WTC11 (cell line): ENCODE results near the gene LDLRAD3. TPM values are rescaled to one million over a fixed set of nuclear protein-coding genes. Genes with fewer than 3 reads are reported as not detected.

Experiments
- ATAC-seq: fragments of 200-7000 bp; cut with Tn5 transposase; 2 replicates; pipeline ENCODE4 v1.10.0; 2021; ENCODE audit warnings: mild to moderate bottlenecking, moderate library complexity
- CTCF ChIA-PET: fragments of 300-600 bp; sonication (Branson Sonifier 250); formaldehyde crosslinking; loops from one replicate; lab custom pipeline; 2021; ENCODE audit warnings: antibody characterized with exemption; lab: Charles Lee
- POLR2A ChIA-PET: fragments of 350-600 bp; sonication (Branson Sonifier 250); formaldehyde crosslinking; loops from one replicate; lab custom pipeline; 2021; ENCODE audit warnings: antibody characterized with exemption; lab: Charles Lee
- DNase-seq: peaks from one replicate; pipeline ENCODE4 v3.0.0; 2021; ENCODE audit warnings: low spot score
- H3K27ac Mint-ChIP-seq: 2 replicates; pipeline ENCODE4 v1.8.0; 2021; ENCODE audit warnings: mixed read lengths
- H3K27me3 Mint-ChIP-seq: 2 replicates; pipeline ENCODE4 v1.8.0; 2021; ENCODE audit warnings: low read depth, mild to moderate bottlenecking, moderate library complexity, mixed read lengths
- H3K36me3 Mint-ChIP-seq: 2 replicates; pipeline ENCODE4 v1.8.0; 2021; ENCODE audit warnings: mixed read lengths
- H3K4me1 Mint-ChIP-seq: 2 replicates; pipeline ENCODE4 v1.8.0; 2022; ENCODE audit warnings: mixed read lengths
- H3K4me3 Mint-ChIP-seq: 2 replicates; pipeline ENCODE4 v1.8.0; 2021; ENCODE audit warnings: mild to moderate bottlenecking, moderate library complexity, mixed read lengths
- H3K9me3 Mint-ChIP-seq: 2 replicates; pipeline ENCODE4 v1.8.0; 2021; ENCODE audit warnings: mixed read lengths
- FOXJ3 ChIP-seq: sonication (generic); formaldehyde crosslinking; IDR thresholded peaks from 2 replicates; pipeline ENCODE4 v1.9.0; 2021; ENCODE audit warnings: missing genetic modification reagents, mild to moderate bottlenecking, borderline replicate concordance
- HMGXB4 ChIP-seq: sonication (generic); formaldehyde crosslinking; IDR thresholded peaks from 2 replicates; pipeline ENCODE4 v1.8.1; 2023; ENCODE audit warnings: mild to moderate bottlenecking, moderate library complexity, missing genetic modification reagents
- PREB ChIP-seq: sonication (generic); formaldehyde crosslinking; IDR thresholded peaks from 2 replicates; pipeline ENCODE4 v1.8.1; 2022; ENCODE audit warnings: mild to moderate bottlenecking, missing genetic modification reagents, moderate library complexity, borderline replicate concordance
- RELA ChIP-seq: sonication (generic); formaldehyde crosslinking; IDR thresholded peaks from 2 replicates; pipeline ENCODE4 v1.8.1; 2022; ENCODE audit warnings: missing genetic modification reagents, mild to moderate bottlenecking, borderline replicate concordance
- SOX15 ChIP-seq: fragments of 250-450 bp; sonication (Bioruptor Pico); IDR thresholded peaks from 2 replicates; pipeline ENCODE4 v1.9.0; 2021; ENCODE audit warnings: mild to moderate bottlenecking
- ZNF138 ChIP-seq: sonication (generic); formaldehyde crosslinking; conservative IDR thresholded peaks from 2 replicates; pipeline ENCODE4 v1.8.1; 2022; ENCODE audit warnings: mild to moderate bottlenecking, moderate library complexity, missing genetic modification reagents
- ZNF263 ChIP-seq: sonication (generic); formaldehyde crosslinking; IDR thresholded peaks from 2 replicates; pipeline ENCODE4 v1.8.1; 2022; ENCODE audit warnings: low read depth, mild to moderate bottlenecking, moderate library complexity, missing genetic modification reagents
- ZNF532 ChIP-seq: fragments of 250-450 bp; sonication (Bioruptor Pico); IDR thresholded peaks from 2 replicates; pipeline ENCODE4 v1.9.0; 2021; ENCODE audit warnings: mild to moderate bottlenecking, borderline replicate concordance
- ZSCAN18 ChIP-seq: fragments of 250-450 bp; sonication (Bioruptor Pico); IDR thresholded peaks from 2 replicates; pipeline ENCODE4 v2.1.2; 2022; ENCODE audit warnings: mild to moderate bottlenecking, moderate library complexity
- total RNA-seq: library from RNA; stranded (reverse); gene quantifications from 3 replicates; pipeline ENCODE4 v1.2.3, GENCODE V29; 2021
- TF ChIP-seq, protein P1 (sequence below): fragments of 250-450 bp; sonication (Bioruptor Pico); IDR thresholded peaks from 2 replicates; pipeline ENCODE4 v1.9.0; 2021; ENCODE audit warnings: mild to moderate bottlenecking
- TF ChIP-seq, protein P2 (sequence below): fragments of 250-450 bp; sonication (Bioruptor Pico); IDR thresholded peaks from 2 replicates; pipeline ENCODE4 v1.9.0; 2021; ENCODE audit warnings: moderate library complexity, mild to moderate bottlenecking, inconsistent platforms, borderline replicate concordance
- TF ChIP-seq, protein P3 (sequence below): fragments of 250-450 bp; sonication (Bioruptor Pico); IDR thresholded peaks from 2 replicates; pipeline ENCODE4 v1.8.0; 2021; ENCODE audit warnings: mild to moderate bottlenecking
- TF ChIP-seq, protein P4 (sequence below): sonication (generic); formaldehyde crosslinking; IDR thresholded peaks from 2 replicates; pipeline ENCODE4 v1.8.1; 2023; ENCODE audit warnings: mild to moderate bottlenecking, missing genetic modification reagents, moderate library complexity
- TF ChIP-seq, protein P5 (sequence below): sonication (generic); formaldehyde crosslinking; IDR thresholded peaks from 2 replicates; pipeline ENCODE4 v1.8.0; 2022; ENCODE audit warnings: mild to moderate bottlenecking, missing genetic modification reagents

The LDLRAD3 gene
- total RNA-seq, 1 experiment from 2014 or later = 14.5 TPM

GRCh38 chr11:35954205-35954604 is 10.3 kb downstream of the LDLRAD3 start:
- Mint-ChIP-seq H3K9me3 (no peaks in the 10 kb centered on the region), H3K27ac (no peak overlapping the region), H3K27me3 (no peaks in the 10 kb centered on the region), H3K36me3 (no peaks in the 10 kb centered on the region), H3K4me3 (no peak overlapping the region), H3K4me1 (peaks cover 25% of the 10 kb centered on the region)
- DNase-seq = no peak
- ATAC-seq = no peak
- ChIA-PET POLR2A (no interaction called here), CTCF (interaction anchor here (1.8 to 2.1 kb wide), 2 partner anchors 102 to 132 kb away, joined by 6 to 7 read pairs; no protein-coding TSS in a partner anchor)
- TF ChIP-seq FOXJ3 (CRISPR knock-in tag) = no peak

DNA sequence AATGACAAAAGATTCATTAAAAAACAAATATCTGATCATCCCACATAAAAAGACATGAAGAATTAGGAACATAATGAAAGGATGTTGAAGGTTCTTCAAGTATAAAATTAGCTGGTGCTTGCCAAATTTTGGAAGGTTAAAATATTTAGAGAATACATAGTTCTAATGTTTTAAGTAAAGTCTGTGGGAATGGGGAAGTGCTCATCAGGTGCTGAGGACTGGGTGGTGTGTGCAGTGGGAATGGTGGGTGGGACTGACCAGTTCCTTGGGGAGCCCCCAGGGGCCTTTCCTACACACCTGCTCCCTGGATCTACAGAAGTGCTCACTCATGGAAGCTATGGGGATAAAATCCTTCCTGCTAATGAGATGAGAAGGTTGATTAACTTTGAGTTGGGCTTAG is 11.8 kb downstream of the LDLRAD3 start:
- H3K27me3 Mint-ChIP-seq = no peaks in the 10 kb centered on the region
- peaks cover 18% of the 10 kb centered on the region for H3K4me1 Mint-ChIP-seq
- DNase-seq = no peak
- TF ChIP-seq, protein P1, sequence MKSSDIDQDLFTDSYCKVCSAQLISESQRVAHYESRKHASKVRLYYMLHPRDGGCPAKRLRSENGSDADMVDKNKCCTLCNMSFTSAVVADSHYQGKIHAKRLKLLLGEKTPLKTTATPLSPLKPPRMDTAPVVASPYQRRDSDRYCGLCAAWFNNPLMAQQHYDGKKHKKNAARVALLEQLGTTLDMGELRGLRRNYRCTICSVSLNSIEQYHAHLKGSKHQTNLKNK (CRISPR knock-in tag) = no peak
- TF ChIP-seq SOX15 (CRISPR knock-in tag) = no peak
- TF ChIP-seq ZNF532 = no peak
- TF ChIP-seq ZNF263 = no peak
- TF ChIP-seq ZSCAN18 (CRISPR knock-in tag) = no peak
- TF ChIP-seq, protein P2, sequence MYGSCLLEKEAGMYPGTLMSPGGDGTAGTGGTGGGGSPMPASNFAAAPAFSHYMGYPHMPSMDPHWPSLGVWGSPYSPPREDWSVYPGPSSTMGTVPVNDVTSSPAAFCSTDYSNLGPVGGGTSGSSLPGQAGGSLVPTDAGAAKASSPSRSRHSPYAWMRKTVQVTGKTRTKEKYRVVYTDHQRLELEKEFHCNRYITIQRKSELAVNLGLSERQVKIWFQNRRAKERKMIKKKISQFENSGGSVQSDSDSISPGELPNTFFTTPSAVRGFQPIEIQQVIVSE (CRISPR knock-in tag) = no peak
- no peak for TF ChIP-seq RELA
- no peak for TF ChIP-seq ZNF138 (CRISPR knock-in tag)
- TF ChIP-seq PREB = no peak
- no peak overlapping the region for H3K4me3 Mint-ChIP-seq
- no peak for ATAC-seq
- ChIA-PET CTCF (no interaction called here), POLR2A (no interaction called here)
- H3K9me3 Mint-ChIP-seq = no peaks in the 10 kb centered on the region
- no peak overlapping the region for H3K27ac Mint-ChIP-seq
- no peaks in the 10 kb centered on the region for H3K36me3 Mint-ChIP-seq

DNA sequence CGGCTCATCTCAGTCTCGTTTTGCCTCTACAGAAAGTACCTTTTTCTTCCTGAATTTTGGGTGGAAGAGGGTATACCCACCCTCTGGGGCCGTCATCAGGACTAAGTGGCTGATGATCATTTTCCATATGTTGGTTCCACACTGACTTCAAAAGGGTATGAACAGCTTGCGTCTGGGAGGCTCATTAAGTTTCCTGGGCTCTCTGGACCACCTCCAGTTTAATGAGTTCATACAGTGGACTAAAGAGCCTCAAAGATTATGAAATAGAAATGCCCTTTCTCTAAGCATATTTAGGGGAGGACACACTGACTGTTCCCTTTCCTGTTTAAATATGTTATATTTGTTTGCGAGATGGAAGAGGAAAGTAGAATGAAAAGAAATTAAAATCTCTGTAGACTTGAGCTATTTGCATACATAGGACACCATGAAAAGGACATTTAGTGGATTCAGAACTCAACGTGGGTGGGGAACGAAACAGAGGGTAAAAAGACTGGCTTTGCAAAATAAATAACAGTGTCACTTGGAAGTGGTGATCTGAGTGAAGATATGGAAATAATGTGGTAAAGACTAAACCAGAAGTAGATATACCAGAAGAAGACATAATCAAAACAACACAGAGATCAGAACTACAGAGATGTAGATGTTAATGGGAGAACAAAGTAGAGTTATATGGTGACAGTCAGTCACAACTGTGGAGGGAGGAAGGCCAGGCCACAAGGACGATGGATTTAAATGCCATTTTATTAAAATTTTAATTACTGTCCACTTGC is 18.7 kb downstream of the LDLRAD3 start:
- Mint-ChIP-seq H3K4me3 (no peak overlapping the region), H3K27me3 (no peaks in the 10 kb centered on the region), H3K27ac (no peak overlapping the region), H3K9me3 (peaks cover 20% of the 10 kb centered on the region), H3K4me1 (peaks cover 40% of the 10 kb centered on the region), H3K36me3 (peaks cover 16% of the 10 kb centered on the region)
- no peak for DNase-seq
- POLR2A ChIA-PET = no interaction called here
- ATAC-seq = no peak
- CTCF ChIA-PET = no interaction called here
- TF ChIP-seq FOXJ3 (CRISPR knock-in tag) (no peak), HMGXB4 (CRISPR knock-in tag) (no peak), SOX15 (CRISPR knock-in tag) (no peak)
- TF ChIP-seq, protein P3, sequence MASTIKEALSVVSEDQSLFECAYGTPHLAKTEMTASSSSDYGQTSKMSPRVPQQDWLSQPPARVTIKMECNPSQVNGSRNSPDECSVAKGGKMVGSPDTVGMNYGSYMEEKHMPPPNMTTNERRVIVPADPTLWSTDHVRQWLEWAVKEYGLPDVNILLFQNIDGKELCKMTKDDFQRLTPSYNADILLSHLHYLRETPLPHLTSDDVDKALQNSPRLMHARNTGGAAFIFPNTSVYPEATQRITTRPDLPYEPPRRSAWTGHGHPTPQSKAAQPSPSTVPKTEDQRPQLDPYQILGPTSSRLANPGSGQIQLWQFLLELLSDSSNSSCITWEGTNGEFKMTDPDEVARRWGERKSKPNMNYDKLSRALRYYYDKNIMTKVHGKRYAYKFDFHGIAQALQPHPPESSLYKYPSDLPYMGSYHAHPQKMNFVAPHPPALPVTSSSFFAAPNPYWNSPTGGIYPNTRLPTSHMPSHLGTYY (CRISPR knock-in tag) = no peak
- TF ChIP-seq, protein P4, sequence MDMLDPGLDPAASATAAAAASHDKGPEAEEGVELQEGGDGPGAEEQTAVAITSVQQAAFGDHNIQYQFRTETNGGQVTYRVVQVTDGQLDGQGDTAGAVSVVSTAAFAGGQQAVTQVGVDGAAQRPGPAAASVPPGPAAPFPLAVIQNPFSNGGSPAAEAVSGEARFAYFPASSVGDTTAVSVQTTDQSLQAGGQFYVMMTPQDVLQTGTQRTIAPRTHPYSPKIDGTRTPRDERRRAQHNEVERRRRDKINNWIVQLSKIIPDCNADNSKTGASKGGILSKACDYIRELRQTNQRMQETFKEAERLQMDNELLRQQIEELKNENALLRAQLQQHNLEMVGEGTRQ (CRISPR knock-in tag) = no peak
- TF ChIP-seq, protein P5, sequence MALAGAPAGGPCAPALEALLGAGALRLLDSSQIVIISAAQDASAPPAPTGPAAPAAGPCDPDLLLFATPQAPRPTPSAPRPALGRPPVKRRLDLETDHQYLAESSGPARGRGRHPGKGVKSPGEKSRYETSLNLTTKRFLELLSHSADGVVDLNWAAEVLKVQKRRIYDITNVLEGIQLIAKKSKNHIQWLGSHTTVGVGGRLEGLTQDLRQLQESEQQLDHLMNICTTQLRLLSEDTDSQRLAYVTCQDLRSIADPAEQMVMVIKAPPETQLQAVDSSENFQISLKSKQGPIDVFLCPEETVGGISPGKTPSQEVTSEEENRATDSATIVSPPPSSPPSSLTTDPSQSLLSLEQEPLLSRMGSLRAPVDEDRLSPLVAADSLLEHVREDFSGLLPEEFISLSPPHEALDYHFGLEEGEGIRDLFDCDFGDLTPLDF (CRISPR knock-in tag) = no peak
